HG03432 (cell line): ENCODE measurements around the gene GALNTL6.
A peak's percentile ranks its signal among the peaks of the same experiment; 100 is the strongest.
"Not testable (repeated sequence)": the region's sequence is repeated elsewhere in the genome, so short reads cannot be mapped to it uniquely, and the experiment has no call there.

Experiments used
- ATAC-seq: cut with Tn5 transposase; IDR thresholded peaks from one replicate; pipeline ENCODE4 v1.9.1; 2021; ENCODE audit warnings: mild to moderate bottlenecking, moderate library complexity; ENCODE audit not compliant: unreplicated experiment

The GALNTL6 gene

GRCh38 chr4:172962564-172963353 is 1149.6 kb downstream of the GALNTL6 start:
- ATAC-seq = no peak

GRCh38 chr4:172963498-172964294 is 1150.5 kb downstream of the GALNTL6 start:
- ATAC-seq = no peak

- ATAC-seq = not testable (repeated sequence)
These were observed 1157.0 kb downstream of the GALNTL6 start for GRCh38 chr4:172970189-172970588.

- no peak for ATAC-seq
These were observed 1161.4 kb downstream of the GALNTL6 start for GRCh38 chr4:172974586-172974985.

GRCh38 chr4:172975651-172976229 is 1162.5 kb downstream of the GALNTL6 start:
- ATAC-seq = no peak

- peak; percentile 41 for ATAC-seq
These were observed 1164.4 kb downstream of the GALNTL6 start for GRCh38 chr4:172977491-172978041.

GRCh38 chr4:172978848-172979247 is 1165.6 kb downstream of the GALNTL6 start:
- no peak for ATAC-seq

GRCh38 chr4:172979332-172979731 is 1166.1 kb downstream of the GALNTL6 start:
- ATAC-seq = no peak

- ATAC-seq = no peak
These were observed 1167.0 kb downstream of the GALNTL6 start for GRCh38 chr4:172980219-172980618.

GRCh38 chr4:172982151-172982590 is 1169.0 kb downstream of the GALNTL6 start:
- ATAC-seq = peak; percentile 61

GRCh38 chr4:172983014-172983413 is 1169.8 kb downstream of the GALNTL6 start:
- ATAC-seq = no peak

- ATAC-seq = no peak
These were observed 1170.4 kb downstream of the GALNTL6 start for GRCh38 chr4:172983631-172984030.

- ATAC-seq = no peak
These were observed 1172.3 kb downstream of the GALNTL6 start for GRCh38 chr4:172985552-172985951.

GRCh38 chr4:172986114-172986513 is 1172.9 kb downstream of the GALNTL6 start:
- peak; percentile 87 for ATAC-seq

GRCh38 chr4:172989984-172990820 is 1177.0 kb downstream of the GALNTL6 start:
- ATAC-seq = no peak

GRCh38 chr4:172992648-172993378 is 1179.6 kb downstream of the GALNTL6 start:
- no peak for ATAC-seq

- no peak for ATAC-seq
These were observed 1182.0 kb downstream of the GALNTL6 start for GRCh38 chr4:172995161-172995560.

- ATAC-seq = no peak
These were observed 1182.5 kb downstream of the GALNTL6 start for GRCh38 chr4:172995704-172996103.

GRCh38 chr4:172996571-172997216 is 1183.5 kb downstream of the GALNTL6 start:
- ATAC-seq = peak; percentile 52
